HuH-7 (cell line): ENCODE data around the gene HDGFL2.

Source experiments
- DNase-seq: peaks from one replicate; pipeline ENCODE4 v3.0.0; 2011; ENCODE audit warnings: low spot score

The HDGFL2 gene

DNA sequence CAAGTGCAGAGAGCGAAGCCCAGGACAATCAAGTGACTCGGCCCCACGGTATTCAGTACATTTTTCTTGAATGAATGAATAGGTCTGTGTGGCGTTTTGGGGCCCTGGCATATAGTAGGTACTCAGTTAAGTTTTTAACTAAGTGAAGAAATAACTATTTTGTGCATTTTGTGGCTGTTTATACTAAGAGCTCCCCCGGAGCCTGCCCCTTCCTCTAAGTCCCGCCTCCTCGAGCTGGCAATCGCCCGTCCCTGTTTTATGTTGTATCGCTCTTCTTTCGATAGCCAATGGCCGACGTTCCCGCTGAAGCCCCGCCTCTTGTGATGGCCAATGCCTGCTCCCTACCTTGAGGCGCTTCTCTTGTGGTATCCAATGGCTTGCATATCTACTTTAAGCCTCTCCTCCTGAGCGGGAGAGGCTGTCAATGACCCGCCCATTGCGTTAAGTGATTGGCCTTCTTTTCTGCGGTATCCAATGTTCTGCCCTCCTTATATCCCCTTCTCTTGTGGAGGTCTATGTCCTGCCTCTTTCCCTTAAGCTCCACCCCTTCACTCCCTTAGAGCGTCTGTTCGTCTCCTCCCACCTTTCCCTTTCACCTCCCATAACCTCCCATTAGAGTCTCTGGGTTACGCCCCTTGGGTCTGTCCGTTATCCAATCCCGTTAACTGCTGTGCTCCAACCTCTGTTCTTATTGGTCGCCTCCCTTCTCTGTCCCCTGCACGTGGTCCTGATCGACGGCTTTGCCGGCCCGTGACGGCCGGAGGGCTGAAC lies 509 bp upstream of the HDGFL2 start:
- DNase-seq: peak; percentile 97

DNA sequence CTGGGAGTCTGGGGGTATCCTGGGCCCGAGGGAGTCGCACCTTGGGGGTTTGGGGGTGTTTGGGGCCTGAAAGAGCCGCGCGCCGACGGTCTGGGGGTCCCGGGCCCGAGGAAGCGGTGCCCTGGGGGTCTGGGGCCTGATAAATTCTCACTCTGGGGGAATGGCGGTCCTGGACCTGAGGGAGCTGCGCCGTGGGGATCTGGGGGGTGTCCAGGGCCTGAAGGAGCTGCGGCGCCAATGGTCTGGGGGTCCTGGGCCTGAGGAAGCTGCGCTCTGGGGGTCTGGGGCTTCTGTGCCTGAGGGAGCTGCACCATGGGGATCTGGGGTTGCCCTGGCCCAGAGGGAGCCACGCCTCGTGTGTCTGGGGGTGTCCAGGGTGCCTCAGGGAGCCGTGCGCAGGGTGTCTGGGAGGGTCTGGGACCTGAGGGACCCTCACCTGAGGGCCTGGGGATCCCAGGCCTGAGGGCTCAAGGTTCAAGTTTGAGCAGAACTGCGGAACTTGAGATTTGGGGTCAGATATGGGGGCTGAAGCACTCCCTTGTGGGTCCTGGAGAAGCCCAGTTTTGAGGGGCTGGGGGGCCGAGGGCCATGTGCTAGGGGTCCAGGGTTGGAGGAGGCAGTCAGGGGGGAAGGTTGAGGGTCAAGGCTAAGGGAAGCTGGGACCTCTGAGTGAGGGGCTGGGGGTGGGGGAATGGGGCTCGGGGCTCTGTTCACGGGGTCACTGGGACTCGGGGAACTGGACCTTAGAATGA lies 1.1 kb downstream of the HDGFL2 start:
- no peak for DNase-seq

DNA sequence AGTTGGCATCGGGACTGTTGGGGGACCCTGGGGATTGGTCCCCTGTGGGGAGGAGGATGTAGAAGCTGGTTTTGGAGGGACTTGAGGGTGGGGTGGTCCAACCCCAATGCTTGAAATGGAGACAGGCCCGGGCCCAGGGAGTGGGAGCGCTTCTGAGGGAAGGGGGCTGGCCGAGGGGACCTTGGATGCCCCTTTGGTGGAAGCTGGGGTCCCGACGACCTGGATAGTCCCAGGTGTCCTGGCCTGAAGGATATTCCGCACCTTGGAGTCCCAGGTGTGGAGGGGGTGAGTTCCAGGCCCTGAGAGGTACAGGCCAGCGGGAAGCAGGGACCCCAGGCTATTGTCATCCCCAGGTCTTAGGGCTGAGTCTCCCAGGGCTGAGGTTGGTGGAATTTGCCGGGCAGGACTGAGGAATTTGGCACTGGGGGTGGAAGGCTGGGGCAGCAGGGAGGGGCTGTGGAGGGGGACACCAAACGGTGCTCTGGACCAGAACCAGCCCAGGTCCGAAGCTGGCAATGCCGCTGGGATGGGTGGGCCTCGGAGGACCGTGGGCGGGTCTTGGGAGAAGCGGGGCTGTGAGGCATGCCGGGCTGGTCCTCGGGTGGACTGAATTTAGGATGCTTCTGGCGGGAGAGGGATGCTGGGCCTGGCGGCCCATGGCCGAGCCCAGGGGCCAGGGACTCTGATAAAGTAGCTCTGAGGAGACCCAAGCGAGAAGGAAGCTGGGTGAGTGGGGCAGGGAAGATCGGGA lies 1.8 kb downstream of the HDGFL2 start:
- DNase-seq: no peak

DNA sequence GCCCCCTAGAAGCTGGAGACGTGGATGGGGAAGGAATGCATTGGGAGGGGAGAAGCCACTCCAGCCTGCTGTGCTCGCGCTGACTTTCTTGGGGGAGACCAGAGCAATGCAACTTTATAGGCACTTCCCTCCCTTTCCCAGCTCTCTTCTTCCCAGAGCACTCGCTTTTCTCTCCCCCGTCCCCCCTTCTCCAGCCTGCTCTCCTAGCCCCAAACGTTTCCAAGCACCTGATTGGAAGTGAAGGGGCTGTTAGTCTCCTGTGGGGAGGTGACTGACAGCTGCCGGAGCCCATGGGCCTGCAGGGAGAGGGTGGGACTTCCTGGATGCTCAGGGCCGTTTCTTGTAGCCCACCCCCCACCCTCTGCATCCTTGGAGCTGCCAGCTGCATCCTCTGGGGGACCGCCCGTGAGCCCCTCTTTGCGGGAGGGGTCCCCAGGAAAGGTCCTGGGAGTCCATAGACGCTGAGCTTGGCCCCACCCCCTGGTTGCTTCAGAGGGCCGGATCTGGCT lies 2.5 kb downstream of the HDGFL2 start:
- no peak for DNase-seq

DNA sequence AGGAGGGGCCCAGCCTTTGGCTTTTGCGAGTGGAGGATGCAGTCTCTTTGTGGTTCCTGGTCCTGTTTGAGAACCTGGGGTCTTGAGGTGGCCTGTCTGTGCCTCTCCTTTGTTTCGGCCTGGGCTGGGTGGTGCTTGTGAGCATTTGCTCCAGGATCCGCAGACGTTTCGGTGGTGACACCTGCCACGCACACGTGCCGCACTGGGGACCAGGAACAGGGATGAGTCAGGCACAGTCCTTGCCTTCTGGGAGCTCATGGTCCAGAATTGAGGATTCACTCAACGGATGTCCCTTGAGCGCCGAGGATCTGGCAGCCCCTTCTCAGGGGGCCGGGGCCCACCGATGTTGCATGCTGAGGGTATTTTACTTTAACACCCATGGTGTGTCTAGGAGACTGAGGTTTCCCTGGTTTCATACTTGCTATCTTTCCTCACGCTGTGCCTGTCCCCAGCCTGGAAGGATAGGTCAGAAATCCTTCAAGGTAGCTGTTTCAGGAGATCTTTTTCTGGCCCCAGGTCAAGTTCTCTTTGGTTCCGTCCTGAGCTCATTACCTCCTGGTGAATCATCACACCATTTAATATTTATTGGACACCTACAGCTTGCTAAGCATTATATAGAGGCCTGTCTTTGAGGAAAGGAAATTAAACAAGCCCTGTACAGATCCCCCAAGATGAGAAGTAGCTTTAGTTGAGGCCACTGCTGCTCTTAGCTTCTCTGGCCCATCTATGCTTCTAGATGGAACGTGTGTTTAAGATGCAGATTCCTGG lies 5.1 kb downstream of the HDGFL2 start:
- DNase-seq: no peak

DNA sequence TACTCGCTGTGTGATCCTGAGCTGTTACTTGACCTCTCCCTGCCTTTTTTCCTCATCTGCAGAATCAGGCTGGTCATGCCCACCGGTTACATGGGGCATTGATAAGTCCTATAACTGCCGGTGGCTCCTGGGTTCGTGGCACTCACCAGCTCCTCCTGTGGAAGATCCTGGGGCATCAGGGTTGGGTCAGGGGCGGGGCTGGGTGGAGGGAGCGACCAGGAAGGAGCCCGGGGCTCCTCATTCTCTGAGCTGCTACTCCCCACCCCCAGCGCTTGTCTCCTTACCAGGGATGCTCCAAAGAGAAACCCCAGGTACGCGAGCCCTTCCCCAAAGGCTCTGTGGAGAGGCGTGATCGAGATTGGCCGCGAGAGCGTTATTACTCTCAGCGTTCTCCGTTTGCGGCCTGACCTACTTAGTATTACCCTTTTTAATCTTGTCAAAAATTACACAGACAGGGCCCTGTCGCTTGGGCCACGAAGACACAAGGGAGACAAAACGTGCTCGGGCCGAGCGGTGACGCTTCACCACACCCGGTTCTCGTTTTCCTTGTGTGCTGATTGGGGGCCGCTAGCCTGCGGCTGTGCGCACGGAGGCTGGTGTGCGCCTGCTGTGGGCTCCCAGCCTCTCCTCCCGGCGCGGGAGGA lies 10.7 kb downstream of the HDGFL2 start:
- DNase-seq: no peak

DNA sequence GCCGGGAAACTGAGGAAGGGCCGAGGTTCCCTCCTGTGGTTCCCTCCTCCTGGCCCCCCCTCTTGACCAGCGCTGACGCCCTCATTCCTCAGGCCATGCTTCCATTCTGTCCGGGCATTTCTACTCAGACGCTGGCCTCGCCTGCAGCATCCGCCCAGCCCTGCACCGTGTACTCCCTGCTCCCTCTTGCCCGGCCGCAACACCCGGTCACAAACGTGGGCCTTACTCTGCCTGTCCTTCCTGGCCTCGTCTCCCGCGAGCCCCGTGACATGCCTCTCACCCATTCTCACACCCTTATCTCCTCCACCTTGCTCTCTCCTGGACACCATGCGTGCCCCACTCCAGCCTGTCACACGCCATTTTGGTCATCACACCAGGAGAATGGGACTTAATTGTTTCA lies 11.3 kb downstream of the HDGFL2 start:
- no peak for DNase-seq

DNA sequence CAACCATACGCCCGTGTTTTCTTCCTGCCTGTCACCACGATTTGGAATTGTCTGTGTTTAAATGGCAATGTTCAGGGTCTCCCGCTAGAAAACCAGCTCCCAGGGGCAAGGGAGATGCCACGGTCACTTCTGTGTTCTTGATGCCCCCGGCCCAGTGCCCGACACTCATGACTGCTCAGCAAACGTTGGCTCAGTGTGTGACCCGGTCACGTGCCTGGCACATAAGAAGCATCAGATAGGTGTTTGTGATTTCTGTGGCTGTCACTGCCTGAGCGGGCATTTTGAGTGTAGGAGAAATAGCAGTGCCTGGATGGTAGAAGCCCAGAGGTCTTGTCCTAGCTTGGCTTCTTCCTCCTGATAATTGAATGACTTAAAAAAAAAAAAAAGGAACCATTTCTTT lies 15.5 kb downstream of the HDGFL2 start:
- DNase-seq: no peak

DNA sequence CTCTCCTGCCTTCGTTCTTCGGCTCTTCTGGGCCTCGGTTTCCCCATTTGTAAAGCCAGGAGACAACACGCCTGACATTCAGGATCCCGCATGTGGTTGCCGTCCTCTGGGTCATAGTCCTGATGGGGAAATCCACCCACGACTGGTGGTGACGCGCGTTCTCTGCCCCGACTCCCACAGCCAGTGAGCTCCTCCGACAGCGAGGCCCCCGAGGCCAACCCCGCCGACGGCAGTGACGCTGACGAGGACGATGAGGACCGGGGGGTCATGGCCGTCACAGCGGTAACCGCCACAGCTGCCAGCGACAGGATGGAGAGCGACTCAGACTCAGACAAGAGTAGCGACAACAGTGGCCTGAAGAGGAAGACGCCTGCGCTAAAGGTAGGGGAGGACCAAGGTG lies 16.4 kb downstream of the HDGFL2 start:
- no peak for DNase-seq

DNA sequence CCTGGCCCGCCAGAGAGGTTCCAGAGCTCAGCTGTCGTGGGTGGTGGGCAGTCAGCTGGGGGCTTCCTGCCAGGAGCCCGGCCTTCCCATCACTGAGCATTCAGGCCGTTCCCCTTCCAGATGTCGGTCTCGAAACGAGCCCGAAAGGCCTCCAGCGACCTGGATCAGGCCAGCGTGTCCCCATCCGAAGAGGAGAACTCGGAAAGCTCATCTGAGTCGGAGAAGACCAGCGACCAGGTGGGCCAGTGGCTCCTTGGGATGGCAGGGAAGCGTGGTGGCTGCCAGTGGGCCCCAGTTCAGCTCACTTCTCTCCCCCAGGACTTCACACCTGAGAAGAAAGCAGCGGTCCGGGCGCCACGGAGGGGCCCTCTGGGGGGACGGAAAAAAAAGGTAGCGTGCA lies 19.3 kb downstream of the HDGFL2 start:
- DNase-seq: no peak

DNA sequence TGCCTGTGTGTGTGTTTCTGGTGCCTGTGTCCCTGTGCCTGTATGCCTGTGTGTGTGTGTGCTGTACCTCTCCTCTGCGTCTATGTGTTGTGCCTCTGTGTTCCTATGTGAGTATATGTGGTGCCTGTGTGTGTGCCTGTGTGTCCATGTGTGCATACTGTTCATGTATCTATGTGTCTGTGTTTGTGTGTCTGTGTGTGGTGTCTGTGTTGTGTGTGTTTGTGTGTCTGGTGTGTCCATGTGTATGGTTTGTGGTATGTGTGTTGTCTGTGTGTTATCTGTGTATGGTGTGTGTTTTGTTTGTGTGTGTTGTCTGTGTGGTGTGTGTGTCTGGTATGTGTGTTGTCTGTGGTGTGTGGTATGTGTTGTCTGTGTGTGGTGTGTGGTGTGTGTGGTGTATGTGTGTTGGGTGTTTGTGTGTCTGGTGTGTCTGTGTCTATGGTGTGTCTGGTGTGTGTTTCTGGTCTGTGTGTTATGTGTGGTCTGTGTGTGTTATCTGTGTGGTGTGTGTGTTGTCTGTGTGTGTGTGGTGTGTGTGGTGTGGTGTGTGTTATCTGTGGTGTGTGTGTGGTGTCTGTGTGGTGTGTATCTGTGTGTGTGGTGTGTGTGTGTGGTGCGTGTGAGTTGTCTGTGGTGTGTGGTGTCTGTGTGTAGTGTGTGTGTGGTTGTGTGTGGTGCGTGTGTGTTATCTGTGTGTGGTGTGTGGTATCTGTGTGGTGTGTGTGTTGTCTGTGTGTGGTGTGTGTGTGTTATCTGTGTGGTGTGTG lies 20.4 kb downstream of the HDGFL2 start:
- DNase-seq: no peak

DNA sequence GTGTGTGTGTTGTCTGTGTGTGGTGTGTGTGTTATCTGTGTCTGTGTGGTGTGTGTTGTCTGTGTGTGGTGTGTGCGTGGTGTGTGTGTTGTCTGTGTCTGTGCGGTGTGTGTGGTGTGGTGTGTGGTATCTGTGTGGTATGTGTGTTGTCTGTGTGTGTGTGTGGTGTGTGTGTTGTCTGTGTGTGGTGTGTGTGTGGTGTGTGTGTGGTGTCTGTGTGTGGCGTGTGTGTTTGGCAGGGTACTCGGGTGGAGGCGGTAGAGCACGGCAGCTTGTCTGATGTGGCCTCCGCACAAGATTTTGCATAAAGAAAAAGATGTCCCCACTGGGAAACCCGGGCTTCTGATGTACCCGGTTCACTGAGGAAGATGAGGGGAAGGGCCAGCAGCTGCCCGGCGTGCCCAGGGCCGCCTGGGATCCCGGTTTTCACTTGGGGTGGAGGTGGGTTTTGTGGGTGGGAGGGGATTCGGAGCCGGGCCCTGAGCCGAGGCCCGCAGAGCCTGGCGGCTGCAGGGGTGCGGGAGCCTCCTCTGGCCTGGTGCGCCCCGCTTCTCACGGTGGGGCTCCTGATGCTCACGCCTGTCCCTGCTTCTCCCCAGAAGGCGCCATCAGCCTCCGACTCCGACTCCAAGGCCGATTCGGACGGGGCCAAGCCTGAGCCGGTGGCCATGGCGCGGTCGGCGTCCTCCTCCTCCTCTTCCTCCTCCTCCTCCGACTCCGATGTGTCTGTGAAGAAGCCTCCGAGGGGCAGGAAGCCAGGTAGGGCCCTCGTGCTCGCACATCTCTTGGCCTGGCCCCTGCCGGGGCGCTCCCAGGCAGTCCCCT lies 21.2 kb downstream of the HDGFL2 start:
- DNase-seq: no peak

DNA sequence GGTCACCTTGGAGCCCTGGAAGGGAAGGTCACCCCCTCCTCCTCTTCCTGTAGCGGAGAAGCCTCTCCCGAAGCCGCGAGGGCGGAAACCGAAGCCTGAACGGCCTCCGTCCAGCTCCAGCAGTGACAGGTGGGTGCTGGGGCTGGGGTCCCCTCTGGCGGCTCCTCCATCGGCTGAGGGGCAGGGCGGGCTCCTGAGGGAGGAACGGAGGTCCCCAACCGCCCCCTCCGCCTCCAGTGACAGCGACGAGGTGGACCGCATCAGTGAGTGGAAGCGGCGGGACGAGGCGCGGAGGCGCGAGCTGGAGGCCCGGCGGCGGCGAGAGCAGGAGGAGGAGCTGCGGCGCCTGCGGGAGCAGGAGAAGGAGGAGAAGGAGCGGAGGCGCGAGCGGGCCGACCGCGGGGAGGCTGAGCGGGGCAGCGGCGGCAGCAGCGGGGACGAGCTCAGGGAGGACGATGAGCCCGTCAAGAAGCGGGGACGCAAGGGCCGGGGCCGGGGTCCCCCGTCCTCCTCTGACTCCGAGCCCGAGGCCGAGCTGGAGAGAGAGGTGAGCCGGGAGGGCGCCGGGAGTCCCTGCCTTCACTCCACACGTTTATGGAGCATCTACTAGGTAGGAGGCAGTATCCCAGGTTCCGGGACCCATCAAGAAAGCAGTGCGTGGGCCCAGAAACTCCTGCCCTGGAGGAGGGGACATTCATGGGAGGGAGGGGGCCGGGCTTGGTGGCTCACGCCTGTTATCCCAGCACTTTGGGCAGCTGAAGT lies 22.0 kb downstream of the HDGFL2 start:
- no peak for DNase-seq

DNA sequence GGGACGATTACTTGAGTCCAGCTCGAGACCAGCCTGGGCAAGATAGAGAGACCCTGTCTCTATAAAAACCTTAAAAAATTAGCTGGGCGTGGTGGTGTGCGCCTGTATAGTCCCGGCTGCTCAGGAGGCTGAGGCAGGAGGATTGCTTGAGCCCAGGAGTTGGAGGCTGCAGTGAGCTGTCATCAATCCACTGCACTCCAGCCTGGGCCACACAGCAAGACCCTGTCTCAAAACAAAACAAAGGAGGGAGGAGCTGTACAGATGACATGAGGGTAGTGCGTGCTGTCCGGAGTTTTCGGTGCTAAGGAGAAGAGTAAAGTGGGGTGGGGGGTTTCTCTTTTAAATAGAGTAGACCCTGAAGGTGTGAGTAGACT lies 22.6 kb downstream of the HDGFL2 start:
- DNase-seq: no peak

DNA sequence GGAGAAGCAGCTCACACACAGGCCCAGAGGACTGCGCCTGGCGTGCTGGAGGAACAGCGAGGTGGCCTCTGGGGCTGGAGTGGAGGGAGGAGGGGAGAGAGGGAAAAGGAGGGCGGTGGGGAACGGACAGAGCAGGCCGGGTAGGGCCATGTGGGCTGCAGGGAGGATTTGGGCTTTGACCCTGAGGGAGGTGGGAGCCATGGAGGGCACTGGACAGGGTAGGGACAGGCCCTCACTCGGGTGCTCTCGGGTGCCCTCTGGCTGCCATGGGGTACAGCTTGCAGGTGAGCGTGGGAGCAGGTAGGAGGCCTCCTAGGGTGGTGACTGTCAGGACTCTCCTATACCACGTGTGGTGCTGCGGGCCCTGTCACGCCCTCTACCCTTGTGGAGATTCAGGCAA lies 23.4 kb downstream of the HDGFL2 start:
- no peak for DNase-seq

DNA sequence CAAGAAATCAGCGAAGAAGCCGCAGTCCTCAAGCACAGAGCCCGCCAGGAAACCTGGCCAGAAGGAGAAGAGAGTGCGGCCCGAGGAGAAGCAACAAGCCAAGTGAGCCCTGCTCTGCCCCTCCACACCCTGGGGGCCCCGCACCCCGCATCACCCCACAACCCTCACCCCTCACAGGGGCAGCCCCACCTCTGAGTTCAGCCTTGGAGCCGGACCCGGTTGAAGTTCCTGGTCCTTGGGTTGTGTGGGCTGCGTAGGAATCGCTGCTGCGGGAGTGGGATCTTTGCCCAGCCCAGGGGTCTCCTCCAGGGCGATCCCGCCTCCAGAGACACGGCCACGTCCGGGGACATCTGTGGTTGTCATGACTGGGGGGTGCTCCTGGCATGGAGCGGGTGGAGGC lies 24.2 kb downstream of the HDGFL2 start:
- no peak for DNase-seq

DNA sequence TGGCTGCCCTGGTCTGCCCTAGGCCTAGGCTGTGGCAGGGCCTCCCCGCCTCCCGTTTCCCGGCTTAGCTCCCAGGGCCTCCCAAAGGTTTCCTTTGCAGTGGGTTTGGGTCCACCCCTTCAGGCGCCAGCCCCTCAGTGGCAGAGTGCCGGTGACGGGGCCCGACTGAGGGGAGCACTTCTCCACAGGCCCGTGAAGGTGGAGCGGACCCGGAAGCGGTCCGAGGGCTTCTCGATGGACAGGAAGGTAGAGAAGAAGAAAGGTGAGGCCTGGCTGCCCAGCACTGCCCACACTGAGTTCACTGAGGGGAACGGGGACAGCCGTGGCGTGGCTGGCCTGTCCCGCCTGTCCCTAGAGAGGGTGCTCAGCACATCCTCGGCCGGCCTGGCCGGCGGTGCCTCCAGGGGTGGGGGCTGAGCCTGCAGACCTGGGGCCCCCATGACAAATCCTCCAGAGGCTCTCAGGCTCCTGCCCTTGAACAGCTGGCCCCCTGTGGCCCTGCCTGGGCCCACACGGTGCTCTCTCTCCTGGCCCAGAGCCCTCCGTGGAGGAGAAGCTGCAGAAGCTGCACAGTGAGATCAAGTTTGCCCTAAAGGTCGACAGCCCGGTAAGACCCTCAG lies 25.8 kb downstream of the HDGFL2 start:
- DNase-seq: no peak

DNA sequence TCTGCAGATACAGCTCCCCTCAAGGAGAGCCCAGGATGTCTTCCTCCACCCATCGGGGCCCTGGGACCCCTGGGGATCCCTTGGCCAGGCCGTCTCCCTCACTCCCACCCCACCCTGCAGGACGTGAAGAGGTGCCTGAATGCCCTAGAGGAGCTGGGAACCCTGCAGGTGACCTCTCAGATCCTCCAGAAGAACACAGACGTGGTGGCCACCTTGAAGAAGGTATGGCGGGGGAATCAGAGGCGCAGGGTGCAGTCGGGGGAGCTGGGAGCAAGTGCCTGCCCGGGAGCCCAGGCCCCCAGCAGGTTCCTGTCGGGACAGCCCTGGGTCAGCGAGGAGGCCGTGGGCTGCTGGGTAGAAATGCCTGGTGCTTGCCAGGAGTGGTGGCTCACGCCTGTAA lies 26.6 kb downstream of the HDGFL2 start:
- DNase-seq: no peak

DNA sequence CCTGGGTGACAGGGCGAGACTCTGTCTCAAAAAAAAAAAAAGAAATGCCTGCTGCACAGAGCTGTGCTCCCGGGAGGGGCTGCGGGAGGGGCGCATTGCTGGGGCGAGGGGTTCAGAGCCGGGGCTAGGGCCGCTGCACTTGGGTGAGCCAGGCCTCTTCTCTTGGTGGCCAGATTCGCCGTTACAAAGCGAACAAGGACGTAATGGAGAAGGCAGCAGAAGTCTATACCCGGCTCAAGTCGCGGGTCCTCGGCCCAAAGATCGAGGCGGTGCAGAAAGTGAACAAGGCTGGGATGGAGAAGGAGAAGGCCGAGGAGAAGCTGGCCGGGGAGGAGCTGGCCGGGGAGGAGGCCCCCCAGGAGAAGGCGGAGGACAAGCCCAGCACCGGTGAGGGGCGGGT lies 27.2 kb downstream of the HDGFL2 start:
- DNase-seq: no peak
